GM15510 (cell line): ENCODE data around the gene EPO.
A peak's percentile ranks its signal among the peaks of the same experiment; 100 is the strongest.

ENCODE experiments used
- POLR2A ChIP-seq: IDR thresholded peaks from 3 replicates; pipeline ENCODE4 v1.6.1; 2011; ENCODE audit warnings: borderline replicate concordance; ENCODE audit not compliant: insufficient read length; ENCODE audit errors: extremely low read depth

EPO gene

DNA sequence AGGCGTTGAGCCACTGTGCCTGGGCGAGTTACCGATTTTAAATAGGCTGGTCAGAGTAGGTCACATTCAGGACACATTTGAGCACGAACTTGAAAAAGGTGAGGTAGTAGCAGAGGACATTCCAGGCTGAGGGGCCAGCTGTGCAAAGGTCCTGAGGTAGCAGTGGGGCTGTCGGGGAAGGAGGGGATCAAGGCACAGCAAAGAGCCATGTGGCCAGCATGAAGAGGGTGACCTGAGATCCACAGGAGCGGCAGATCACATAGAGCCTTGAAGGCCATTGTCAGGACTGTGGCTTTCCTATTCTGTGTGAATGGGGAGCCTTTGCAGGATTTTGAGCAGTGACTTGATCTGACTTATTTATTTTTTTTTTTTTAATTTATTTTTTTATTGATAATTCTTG lies 19.7 kb downstream of the EPO start:
- no peak for TF ChIP-seq POLR2A

DNA sequence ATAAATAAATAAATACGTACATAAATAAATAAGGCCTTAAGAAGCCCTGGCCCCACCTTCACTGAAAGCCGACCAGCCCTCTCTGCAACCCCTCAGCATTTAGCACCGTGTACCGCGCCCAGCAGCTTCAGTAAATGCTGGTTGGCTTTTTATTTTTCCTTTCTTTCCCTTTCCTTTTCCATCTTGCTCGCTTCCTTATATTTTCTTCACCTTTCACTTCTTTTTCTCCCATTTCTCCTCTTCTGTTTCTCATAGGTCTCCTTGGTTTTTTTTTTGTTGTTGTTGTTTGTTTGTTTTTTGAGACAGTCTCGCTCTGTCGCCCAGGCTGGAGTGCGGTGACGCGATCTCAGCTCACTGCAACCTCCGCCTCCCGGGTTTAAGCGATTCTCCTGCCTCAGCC lies 24.3 kb downstream of the EPO start:
- TF ChIP-seq POLR2A = no peak

DNA sequence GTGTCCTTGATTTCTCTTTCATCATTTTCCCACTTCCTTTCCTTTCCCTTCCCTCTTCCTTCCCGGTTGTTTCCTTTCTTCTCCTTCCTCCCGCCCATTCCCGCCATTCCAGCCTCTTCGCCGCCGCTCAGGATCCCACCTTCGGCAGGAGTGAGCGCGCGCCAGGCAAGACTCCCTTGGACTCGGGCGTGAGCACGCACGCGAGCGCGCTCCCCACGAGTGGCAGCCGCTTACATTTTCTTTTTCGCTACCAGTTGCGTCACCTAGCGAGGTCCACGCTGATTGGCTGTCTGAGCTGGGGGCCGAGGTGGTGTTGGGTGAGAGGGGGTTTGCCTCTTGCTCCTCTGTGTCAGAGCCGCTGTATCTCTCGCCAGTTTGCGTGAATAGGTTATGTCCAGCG lies 24.9 kb downstream of the EPO start:
- TF ChIP-seq POLR2A = peak; percentile 50

DNA sequence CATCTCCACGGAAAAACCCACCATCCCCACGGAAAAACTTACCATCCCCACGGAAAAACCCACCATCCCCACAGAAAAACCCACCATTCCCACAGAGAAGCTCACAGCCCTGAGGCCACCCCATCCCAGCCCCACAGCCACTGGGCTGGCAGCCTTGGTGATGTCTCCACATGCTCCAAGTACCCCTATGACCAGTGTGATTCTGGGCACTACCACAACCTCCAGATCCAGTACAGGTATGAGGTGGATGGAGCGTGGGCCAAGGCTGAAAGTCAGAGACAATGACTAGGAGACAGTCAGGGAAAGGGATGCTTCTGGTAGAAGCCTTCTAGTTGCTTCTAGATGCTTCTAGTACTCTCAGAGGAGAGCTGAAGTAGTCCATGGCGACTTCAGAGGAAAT lies 32.7 kb downstream of the EPO start:
- TF ChIP-seq POLR2A = no peak

DNA sequence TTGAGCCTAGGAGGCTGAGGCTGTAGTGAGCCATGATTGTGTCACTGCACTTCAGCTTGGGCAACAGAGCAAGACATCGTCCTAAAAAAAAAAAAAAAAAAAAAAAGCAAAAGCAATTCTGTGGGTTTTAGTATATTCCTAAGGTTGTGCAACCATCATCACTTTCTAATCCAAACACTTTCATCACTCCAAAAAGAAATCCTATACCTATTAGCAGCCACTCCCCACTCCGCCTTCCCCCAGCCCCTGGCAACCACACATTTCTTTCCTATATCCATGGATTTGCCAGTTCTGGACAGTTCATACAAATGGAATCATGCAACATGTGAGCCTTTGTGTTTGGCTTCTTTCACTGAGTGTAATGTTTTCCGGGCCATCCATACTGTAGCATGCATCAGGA lies 33.5 kb downstream of the EPO start:
- TF ChIP-seq POLR2A = no peak

DNA sequence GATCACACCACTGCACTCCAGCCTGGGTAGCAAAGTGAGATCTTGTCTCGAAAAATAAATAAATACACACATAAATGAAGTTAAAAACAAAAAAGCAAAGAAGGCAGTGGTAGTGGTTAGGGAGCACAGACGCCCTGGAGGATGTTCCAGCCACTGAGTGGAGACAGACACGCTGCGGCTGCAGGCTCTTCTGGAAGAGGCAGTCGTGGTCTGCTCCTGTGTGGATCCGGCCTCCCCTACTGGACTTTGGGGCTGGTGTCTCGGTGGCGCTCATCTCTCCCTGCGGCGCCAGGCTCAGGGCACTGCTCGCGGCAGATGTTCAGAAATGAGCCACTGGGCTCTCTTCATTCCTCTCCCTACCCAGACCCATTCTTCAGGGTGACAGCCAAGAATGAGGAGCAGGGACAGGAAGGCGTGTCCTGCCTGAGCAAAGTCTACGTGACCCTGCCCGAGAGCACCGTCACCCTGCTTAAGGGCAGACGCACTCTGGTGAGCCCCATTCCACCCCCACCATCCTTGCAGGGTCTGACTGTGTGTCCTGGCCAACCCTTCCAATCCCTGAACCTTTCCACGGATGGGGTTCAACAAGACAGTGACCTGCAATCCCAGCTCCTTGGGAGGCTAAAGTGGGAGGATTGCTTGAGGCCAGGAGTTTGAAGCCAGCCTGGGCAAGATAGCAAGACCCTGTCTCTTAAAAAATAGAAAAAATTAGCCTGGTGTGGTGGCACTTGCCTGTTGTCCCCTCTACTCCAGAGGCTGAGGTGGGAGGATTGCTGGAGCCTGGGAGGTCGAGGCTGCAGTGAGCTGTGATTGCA lies 39.3 kb downstream of the EPO start:
- TF ChIP-seq POLR2A = no peak

DNA sequence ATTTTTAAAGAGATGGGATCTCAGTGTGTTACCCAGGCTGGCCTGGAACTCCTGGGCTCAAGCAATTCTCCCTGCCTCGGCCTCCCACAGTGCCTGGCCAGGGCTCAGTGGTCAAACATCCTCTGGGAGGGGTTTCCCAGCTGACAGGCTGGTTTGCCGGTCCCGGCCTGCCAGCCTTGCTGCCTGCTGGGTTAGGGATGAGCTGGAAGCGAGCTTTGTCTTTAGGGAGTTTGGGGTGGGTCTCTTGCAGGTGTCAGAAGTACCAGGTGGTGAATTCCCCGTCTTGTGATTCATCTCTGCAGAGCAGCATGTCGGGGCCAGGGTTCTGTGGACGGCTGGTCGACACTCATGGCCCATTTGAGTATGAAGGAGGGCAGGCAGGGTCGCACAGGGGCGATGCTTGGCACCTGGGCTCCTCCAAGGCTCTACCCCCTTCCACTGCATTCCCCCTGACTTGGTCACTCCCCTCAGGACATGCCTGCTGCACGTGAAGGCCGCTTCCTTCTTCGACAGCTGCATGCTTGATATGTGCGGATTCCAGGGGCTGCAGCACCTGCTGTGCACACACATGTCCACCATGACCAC lies 43.4 kb downstream of the EPO start:
- TF ChIP-seq POLR2A = no peak

DNA sequence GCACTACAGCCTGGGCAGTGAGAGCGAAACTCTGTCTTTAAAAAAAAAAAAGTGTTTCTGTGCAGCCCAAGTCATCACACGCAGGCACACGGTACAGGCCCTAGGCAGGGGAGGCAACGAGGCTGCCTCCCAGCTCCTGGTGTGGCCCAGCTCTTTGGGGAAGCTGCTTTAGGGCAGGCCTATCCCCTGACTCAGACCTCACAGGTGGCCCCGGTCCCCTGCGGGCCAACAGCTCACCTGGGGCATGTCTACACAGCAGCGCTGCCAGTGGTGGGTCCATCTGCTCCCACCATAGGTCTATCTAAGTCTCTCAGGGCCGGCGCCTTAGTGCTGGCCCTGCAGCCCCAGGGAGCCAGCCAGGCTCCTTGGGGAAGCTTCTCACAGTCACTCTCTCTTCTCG lies 44.6 kb downstream of the EPO start:
- TF ChIP-seq POLR2A = no peak

DNA sequence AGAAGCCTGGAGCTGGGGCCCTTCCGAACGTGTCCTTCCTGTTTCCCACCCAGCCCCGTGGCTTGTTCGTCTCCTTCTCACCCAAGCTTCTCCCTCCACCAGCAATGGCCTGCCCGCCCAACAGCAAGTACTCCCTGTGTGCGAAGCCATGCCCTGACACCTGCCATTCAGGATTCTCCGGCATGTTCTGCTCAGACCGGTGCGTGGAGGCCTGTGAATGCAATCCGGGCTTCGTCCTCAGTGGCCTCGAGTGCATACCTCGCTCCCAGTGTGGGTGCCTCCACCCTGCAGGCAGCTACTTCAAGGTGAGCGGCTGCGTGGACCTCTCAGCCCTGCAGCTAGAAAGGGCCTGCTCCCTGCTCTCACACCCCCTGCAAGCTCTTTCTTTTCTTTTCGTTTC lies 45.0 kb downstream of the EPO start:
- TF ChIP-seq POLR2A = no peak

DNA sequence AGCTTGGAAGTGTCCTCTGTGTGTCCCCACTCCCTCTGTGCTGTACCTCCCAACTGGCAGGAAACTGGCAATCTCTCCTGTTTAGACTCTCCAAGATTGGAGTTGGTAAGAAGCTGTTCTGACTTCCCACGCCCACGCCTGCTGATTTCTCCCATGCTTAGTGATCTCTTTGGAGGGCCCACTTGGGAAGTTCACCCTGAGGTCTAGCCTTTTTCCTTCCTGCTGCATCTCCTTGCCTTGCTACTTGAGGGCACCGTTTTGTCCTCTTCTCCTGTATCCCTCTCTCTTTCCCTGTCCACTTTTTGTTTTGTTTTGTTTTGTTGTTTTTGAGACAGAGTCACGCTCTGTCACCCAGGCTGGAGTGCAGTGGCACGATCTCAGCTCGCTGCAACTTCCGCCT lies 48.5 kb downstream of the EPO start:
- no peak for TF ChIP-seq POLR2A
